Mucosa of gallbladder (tissue), 1 donor: ENCODE measurements around the gene PDE2A. TPM values are rescaled to one million over a fixed set of nuclear protein-coding genes. Genes with fewer than 3 reads are reported as not detected.

Experiments used
- DNase-seq: peaks from one replicate; pipeline ENCODE4 v3.0.0-alpha.2; 2020; ENCODE audit warnings: low spot score
- total RNA-seq: library from RNA; stranded (reverse); gene quantifications from one replicate; pipeline ENCODE4 v1.2.1, GENCODE V29; 2021
- donor health status: DM: no; HTN: no; CAD: no.

The PDE2A gene
- total RNA-seq, 1 donor from 2014 or later: 23.7 TPM

- DNase-seq: no peak
Measured at GRCh38 chr11:72704783-72705265, 30.6 kb upstream of the PDE2A start.

- no peak for DNase-seq
Measured at GRCh38 chr11:72704028-72704782, 30.0 kb upstream of the PDE2A start.

- DNase-seq: peak; percentile 56
Measured at GRCh38 chr11:72703267-72704008, 29.2 kb upstream of the PDE2A start.

GRCh38 chr11:72702577-72703241 is 28.5 kb upstream of the PDE2A start:
- DNase-seq: no peak

- no peak for DNase-seq
Measured at GRCh38 chr11:72702096-72702495, 27.9 kb upstream of the PDE2A start.

GRCh38 chr11:72701466-72701865 is 27.2 kb upstream of the PDE2A start:
- DNase-seq: no peak

GRCh38 chr11:72700146-72700545 is 25.9 kb upstream of the PDE2A start:
- no peak for DNase-seq

- DNase-seq: no peak
Measured at GRCh38 chr11:72697814-72698213, 23.6 kb upstream of the PDE2A start.

GRCh38 chr11:72696866-72697700 is 22.9 kb upstream of the PDE2A start:
- DNase-seq: no peak

- DNase-seq: no peak
Measured at GRCh38 chr11:72695354-72695753, 21.1 kb upstream of the PDE2A start.

- no peak for DNase-seq
Measured at GRCh38 chr11:72693271-72693968, 19.2 kb upstream of the PDE2A start.

GRCh38 chr11:72692498-72693237 is 18.4 kb upstream of the PDE2A start:
- DNase-seq: no peak

GRCh38 chr11:72690166-72690565 is 15.9 kb upstream of the PDE2A start:
- no peak for DNase-seq

- no peak for DNase-seq
Measured at GRCh38 chr11:72688929-72689328, 14.7 kb upstream of the PDE2A start.

GRCh38 chr11:72688486-72688885 is 14.3 kb upstream of the PDE2A start:
- no peak for DNase-seq

- no peak for DNase-seq
Measured at GRCh38 chr11:72687326-72687725, 13.1 kb upstream of the PDE2A start.

- no peak for DNase-seq
Measured at GRCh38 chr11:72686639-72687220, 12.5 kb upstream of the PDE2A start.

GRCh38 chr11:72685560-72686480 is 11.6 kb upstream of the PDE2A start:
- DNase-seq: peak; percentile 37
